Raji (cell line): Measurements from ENCODE around the gene SLCO4A1.

Experiments used
- POLR2A ChIP-seq: IDR thresholded peaks from 2 replicates; pipeline ENCODE4 v1.6.1; 2011; ENCODE audit warnings: low read depth, low read length, control low read depth; ENCODE audit not compliant: insufficient read depth

SLCO4A1 gene

GRCh38 chr20:62635232-62635631 is 7.1 kb upstream of the SLCO4A1 start:
- no peak for TF ChIP-seq POLR2A

- no peak for TF ChIP-seq POLR2A
Observed at GRCh38 chr20:62635852-62636251, 6.5 kb upstream of the SLCO4A1 start.

GRCh38 chr20:62636446-62636845 is 5.9 kb upstream of the SLCO4A1 start:
- no peak for TF ChIP-seq POLR2A

GRCh38 chr20:62637110-62637509 is 5.2 kb upstream of the SLCO4A1 start:
- 0 out of 2 replicates have a peak, but pooled peaks have one; percentile 20 for TF ChIP-seq POLR2A

- TF ChIP-seq POLR2A: no peak
Observed at GRCh38 chr20:62637521-62638054, 4.7 kb upstream of the SLCO4A1 start.

GRCh38 chr20:62638055-62638570 is 4.2 kb upstream of the SLCO4A1 start:
- no peak for TF ChIP-seq POLR2A

- no peak for TF ChIP-seq POLR2A
Observed at GRCh38 chr20:62638679-62639406, 3.5 kb upstream of the SLCO4A1 start.

- TF ChIP-seq POLR2A: no peak
Observed at GRCh38 chr20:62639765-62640164, 2.5 kb upstream of the SLCO4A1 start.

GRCh38 chr20:62640870-62641269 is 1.4 kb upstream of the SLCO4A1 start:
- TF ChIP-seq POLR2A: no peak

- no peak for TF ChIP-seq POLR2A
Observed at GRCh38 chr20:62641321-62642050, 817 bp upstream of the SLCO4A1 start.

GRCh38 chr20:62642666-62643520 is 590 bp downstream of the SLCO4A1 start:
- no peak for TF ChIP-seq POLR2A

- TF ChIP-seq POLR2A: no peak
Observed at GRCh38 chr20:62643521-62644043, 1.3 kb downstream of the SLCO4A1 start.

GRCh38 chr20:62644044-62644795 is 1.9 kb downstream of the SLCO4A1 start:
- no peak for TF ChIP-seq POLR2A
